Transverse colon (tissue), 4 donors: ENCODE results near the gene CCNI. TPM values are rescaled to one million over a fixed set of nuclear protein-coding genes. Genes with fewer than 3 reads are reported as not detected.
A peak's percentile ranks its signal among the peaks of the same experiment; 100 is the strongest.

Experiments used
- DNase-seq: peaks from one replicate; pipeline ENCODE4 v3.0.0-alpha.2; 2019
- H3K27ac ChIP-seq, 4 donors: fragments of 200-600 bp; sonication (generic); 2 replicates each; pipeline ENCODE4 v1.5.1; 2016 to 2018; ENCODE audit warnings: inconsistent platforms in 4 of 4
- H3K27me3 ChIP-seq: fragments of 200-600 bp; sonication (generic); 2 replicates; pipeline ENCODE4 v1.5.1; 2017; ENCODE audit warnings: inconsistent platforms
- H3K36me3 ChIP-seq, 4 donors: fragments of 200-600 bp; sonication (generic); 2 replicates each; pipeline ENCODE4 v1.5.1; 2017 to 2019; ENCODE audit warnings: inconsistent platforms in 4 of 4
- H3K4me1 ChIP-seq, 4 donors: fragments of 200-600 bp; sonication (generic); 2 replicates each; pipeline ENCODE4 v1.5.1; 2017 to 2020; ENCODE audit warnings: inconsistent platforms in 4 of 4
- H3K4me3 ChIP-seq, 4 donors: fragments of 200-600 bp; sonication (generic); 1 replicate in 1 of 4; 2 replicates in 3 of 4; pipeline versions ENCODE4 v1.5.1 to v1.6.1; 2017 to 2019; ENCODE audit warnings: inconsistent platforms in 4 of 4
- H3K9me3 ChIP-seq, 2 donors: fragments of 200-600 bp; sonication (generic); 2 replicates each; pipeline ENCODE4 v1.5.1; 2017 to 2019; ENCODE audit warnings: inconsistent platforms in 2 of 2
- EP300 ChIP-seq: sonication (generic); formaldehyde crosslinking; IDR thresholded peaks from one replicate; pipeline ENCODE4 v1.6.1; 2017; ENCODE audit warnings: antibody characterized with exemption, low read depth
- POLR2A ChIP-seq: fragments of 450-650 bp; IDR thresholded peaks from one replicate; pipeline ENCODE4 v1.6.1; 2016; ENCODE audit warnings: antibody characterized with exemption, mild to moderate bottlenecking, moderate library complexity
- POLR2AphosphoS5 ChIP-seq, 3 donors: sonication (generic); formaldehyde crosslinking; IDR thresholded peaks; one replicate each; pipeline ENCODE4 v1.6.1; 2016; ENCODE audit warnings: antibody characterized with exemption in 3 of 3
- WGBS, 2 donors: methylation state at CpG; one replicate each; pipeline ENCODE4 v1.1.5; 2018; ENCODE audit warnings: low coverage in 1 of 2; 5-methylcytosine and 5-hydroxymethylcytosine counted together
- in situ Hi-C, 4 donors: fragments of 200-750 bp; cut with MboI; loops; one replicate each; pipeline versions ENCODE4 v1.15.0 to v1.15.1; 2017; ENCODE audit warnings: low sequenced_read_pairs in 3 of 4, low pct_ligation_motif_present in 1 of 4, low pct_unique_long_range_greater_than_20kb in 1 of 4
- intact Hi-C: fragments of 100-400 bp; cut with DNase I; formaldehyde crosslinking; loops from one replicate; pipeline ENCODE4 v1.15.1; 2023; ENCODE audit warnings: low total_unique reads
- total RNA-seq, 4 donors: library from RNA; depleted of rRNA; stranded (reverse); fragments of >200 nt; gene quantifications; one replicate each; pipeline ENCODE4 v1.1.0, GENCODE V29; 2016
- TF ChIP-seq, protein P1 (sequence below), 5 experiments: fragments of 200-600 bp in 3 of 5; fragments of 450-650 bp in 2 of 5; sonication (generic) in 3 of 5; IDR thresholded peaks; 1 replicate in 2 of 5; 2 replicates in 3 of 5; pipeline ENCODE4 v1.5.1; 2016 to 2017; ENCODE audit warnings: antibody characterized with exemption in 5 of 5, inconsistent platforms in 3 of 5, mild to moderate bottlenecking in 2 of 5, moderate library complexity in 1 of 5

CCNI gene
- total RNA-seq, 4 donors from 2014 or later: 91.7 to 206 (median 154) TPM

DNA sequence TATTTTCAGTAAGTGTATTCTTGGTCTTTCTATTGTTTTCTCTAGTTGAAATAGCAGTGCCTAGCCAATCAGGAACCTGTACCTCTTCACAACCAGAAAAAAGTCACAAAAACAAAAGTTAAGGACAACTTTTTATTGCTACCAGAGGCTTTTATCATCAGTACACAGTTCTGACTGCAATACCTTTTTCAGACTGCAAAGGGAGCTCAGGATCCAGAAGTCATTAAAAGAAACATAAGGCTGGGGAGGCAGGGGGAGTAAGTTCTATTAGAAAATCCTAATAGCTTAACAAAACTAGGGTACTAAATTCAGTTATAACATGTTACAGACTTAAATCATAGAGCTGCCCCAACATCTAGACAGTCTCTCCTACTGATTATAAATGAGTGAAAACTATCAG lies 28.8 kb downstream of the CCNI start:
- Histone ChIP-seq H3K4me1 (peaks cover 0 to 16% (median 3%) of the 10 kb centered on the region in 4 donors), H3K36me3 (peaks cover 0 to 30% (median 11%) of the 10 kb centered on the region in 4 donors), H3K27ac (no peak overlapping the region), H3K9me3 (no peaks in the 10 kb centered on the region), H3K27me3 (no peaks in the 10 kb centered on the region), H3K4me3 (no peak overlapping the region)
- in situ Hi-C loops: loop anchor here in 3 of 4 donors (10.0 to 25.0 kb wide), 3 partner anchors 158 to 542 kb away; no protein-coding TSS in a partner anchor
- no peak for TF ChIP-seq EP300
- TF ChIP-seq, protein P1, sequence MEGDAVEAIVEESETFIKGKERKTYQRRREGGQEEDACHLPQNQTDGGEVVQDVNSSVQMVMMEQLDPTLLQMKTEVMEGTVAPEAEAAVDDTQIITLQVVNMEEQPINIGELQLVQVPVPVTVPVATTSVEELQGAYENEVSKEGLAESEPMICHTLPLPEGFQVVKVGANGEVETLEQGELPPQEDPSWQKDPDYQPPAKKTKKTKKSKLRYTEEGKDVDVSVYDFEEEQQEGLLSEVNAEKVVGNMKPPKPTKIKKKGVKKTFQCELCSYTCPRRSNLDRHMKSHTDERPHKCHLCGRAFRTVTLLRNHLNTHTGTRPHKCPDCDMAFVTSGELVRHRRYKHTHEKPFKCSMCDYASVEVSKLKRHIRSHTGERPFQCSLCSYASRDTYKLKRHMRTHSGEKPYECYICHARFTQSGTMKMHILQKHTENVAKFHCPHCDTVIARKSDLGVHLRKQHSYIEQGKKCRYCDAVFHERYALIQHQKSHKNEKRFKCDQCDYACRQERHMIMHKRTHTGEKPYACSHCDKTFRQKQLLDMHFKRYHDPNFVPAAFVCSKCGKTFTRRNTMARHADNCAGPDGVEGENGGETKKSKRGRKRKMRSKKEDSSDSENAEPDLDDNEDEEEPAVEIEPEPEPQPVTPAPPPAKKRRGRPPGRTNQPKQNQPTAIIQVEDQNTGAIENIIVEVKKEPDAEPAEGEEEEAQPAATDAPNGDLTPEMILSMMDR (IDR thresholded peaks at IDR 0.05): peak; percentile 10 to 22 (median 19)
- DNase-seq: no peak
- intact Hi-C loops: no loop called here

DNA sequence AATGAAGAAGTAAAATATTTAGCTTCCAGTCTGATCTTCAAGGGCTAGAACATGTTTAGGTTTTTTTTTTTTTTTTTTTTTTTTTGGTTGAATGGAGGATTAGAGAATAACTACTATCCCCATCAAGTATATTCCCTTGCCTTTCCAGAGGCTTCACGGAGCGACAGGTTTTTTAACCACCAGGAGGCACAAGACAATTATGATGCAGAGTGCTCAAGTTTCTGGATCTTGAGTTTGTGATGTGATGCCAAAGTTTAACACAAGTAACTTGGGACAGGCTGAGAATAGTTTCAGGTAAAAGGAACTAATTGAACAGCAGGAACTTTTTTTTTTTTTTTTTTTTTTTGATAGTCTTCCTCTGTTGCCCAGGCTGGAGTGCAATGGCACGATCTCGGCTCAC lies 30.3 kb downstream of the CCNI start:
- H3K36me3 ChIP-seq: peaks cover 0 to 23% (median 11%) of the 10 kb centered on the region in 4 donors
- DNase-seq: no peak
- no peak for TF ChIP-seq POLR2AphosphoS5 (IDR thresholded peaks at IDR 0.05)
- TF ChIP-seq, protein P1 (IDR thresholded peaks at IDR 0.05): peak in 1 of 5 experiments; percentile 15
- no peak overlapping the region for H3K4me3 ChIP-seq
- 83 to 92% methylated on average over 1 to 4 of the region's 4 CpGs for WGBS, 2 donors
- intact Hi-C loops: no loop called here
- H3K27ac ChIP-seq: no peak overlapping the region
- in situ Hi-C loops: loop anchor here in 3 of 4 donors (10.0 to 25.0 kb wide), 3 partner anchors 159 to 541 kb away; no protein-coding TSS in a partner anchor
- no peaks in the 10 kb centered on the region for H3K27me3 ChIP-seq
- H3K4me1 ChIP-seq: peaks cover 0 to 22% (median 5%) of the 10 kb centered on the region in 4 donors
- H3K9me3 ChIP-seq: no peaks in the 10 kb centered on the region

DNA sequence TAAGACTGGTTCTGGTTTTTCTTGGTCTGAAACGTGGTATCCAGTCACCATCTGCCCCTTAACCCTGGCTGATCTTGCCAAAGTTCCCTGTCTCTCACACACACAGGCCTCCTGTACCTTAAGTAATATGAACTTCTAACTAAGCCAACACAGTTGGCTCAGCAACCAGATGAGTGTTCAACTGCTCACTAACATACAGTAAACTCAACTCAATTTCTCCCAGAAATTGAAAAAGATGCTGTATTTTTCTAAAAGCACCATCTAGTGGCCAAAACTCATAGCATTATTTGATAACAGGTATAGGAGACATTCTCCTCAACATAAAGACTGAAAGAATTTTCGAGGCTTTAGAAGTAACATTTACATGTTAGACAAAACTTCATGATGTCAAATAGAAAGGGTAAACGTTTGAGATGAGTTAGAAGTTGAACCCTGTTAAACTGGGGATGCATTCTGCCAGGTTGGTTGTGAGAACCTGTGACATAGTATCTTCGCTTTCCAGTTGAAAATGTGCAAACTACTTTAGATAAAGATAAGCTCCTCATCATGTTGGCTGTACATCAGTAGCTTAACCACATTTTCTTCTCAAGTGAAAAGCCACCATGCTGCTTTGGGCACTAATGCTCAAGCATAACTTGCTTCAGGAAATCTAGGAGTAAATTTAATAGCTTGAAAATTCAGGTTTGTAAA lies 31.2 kb downstream of the CCNI start:
- in situ Hi-C loops (loop anchor here in 3 of 4 donors (10.0 to 25.0 kb wide), 3 partner anchors 160 to 540 kb away; no protein-coding TSS in a partner anchor), intact Hi-C loops (no loop called here)
- TF ChIP-seq, protein P1 (IDR thresholded peaks at IDR 0.05): peak; percentile 47 to 69 (median 55)
- no peak for TF ChIP-seq POLR2A
- TF ChIP-seq POLR2AphosphoS5 (IDR thresholded peaks at IDR 0.05): no peak
- no peak for TF ChIP-seq EP300
- H3K4me1 ChIP-seq: peaks cover 0 to 22% (median 5%) of the 10 kb centered on the region in 4 donors
- no peak for DNase-seq
- WGBS, 2 donors: 50 to 58% methylated on average over 3 to 4 of the region's 4 CpGs
- peaks cover 0 to 23% (median 9%) of the 10 kb centered on the region in 4 donors for H3K36me3 ChIP-seq
- H3K27me3 ChIP-seq: no peaks in the 10 kb centered on the region
- no peaks in the 10 kb centered on the region for H3K9me3 ChIP-seq
- H3K27ac ChIP-seq: peak overlapping the region in 3 of 4 donors; percentile 32 to 47 (median 41)
- H3K4me3 ChIP-seq: no peak overlapping the region

DNA sequence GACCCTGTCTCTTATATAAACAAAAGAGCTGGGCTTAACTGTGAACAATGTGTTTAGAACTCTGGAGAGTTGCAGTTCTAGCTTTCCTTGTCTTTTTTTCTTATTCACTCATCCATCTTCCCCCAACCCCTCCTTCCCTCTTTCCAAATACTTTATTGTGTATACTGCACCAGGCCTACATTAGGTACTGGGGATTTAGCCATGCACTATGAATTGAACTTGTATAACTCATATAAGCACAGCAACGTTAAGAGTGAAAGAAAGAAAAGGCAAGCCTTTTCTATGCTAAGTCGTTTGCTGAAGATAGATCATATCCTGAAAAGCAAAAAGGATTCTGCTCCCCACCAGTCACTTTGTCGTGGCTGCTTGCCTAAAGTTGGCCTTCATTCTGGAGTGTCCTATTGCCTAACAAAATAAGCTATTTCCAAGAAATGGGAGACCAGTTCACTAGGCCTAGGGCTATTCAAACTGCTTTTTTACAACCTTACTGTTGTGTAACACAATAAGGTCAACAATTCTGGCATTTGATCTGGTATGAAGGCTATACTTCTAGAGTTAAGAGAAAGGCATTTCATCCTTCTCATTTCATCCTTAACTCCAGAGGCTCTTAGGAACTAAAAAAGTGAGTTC lies 32.2 kb downstream of the CCNI start:
- in situ Hi-C loops (loop anchor here in 3 of 4 donors (10.0 to 25.0 kb wide), 3 partner anchors 161 to 539 kb away; no protein-coding TSS in a partner anchor), intact Hi-C loops (no loop called here)
- TF ChIP-seq POLR2AphosphoS5 (IDR thresholded peaks at IDR 0.05): peak in 1 of 3 donors; percentile 37
- TF ChIP-seq, protein P1 (IDR thresholded peaks at IDR 0.05): no peak
- no peak overlapping the region for H3K4me3 ChIP-seq
- H3K27me3 ChIP-seq: no peaks in the 10 kb centered on the region
- H3K27ac ChIP-seq: peak overlapping the region; percentile 32 to 47 (median 38)
- WGBS, 2 donors: 38 to 63% methylated on average over 3 of the region's 3 CpGs
- peaks cover 0 to 22% (median 5%) of the 10 kb centered on the region in 4 donors for H3K4me1 ChIP-seq
- peaks cover 0 to 23% (median 7%) of the 10 kb centered on the region in 4 donors for H3K36me3 ChIP-seq
- DNase-seq: no peak
- no peaks in the 10 kb centered on the region for H3K9me3 ChIP-seq
